ENCODE results near the gene GFRA1.

DNA sequence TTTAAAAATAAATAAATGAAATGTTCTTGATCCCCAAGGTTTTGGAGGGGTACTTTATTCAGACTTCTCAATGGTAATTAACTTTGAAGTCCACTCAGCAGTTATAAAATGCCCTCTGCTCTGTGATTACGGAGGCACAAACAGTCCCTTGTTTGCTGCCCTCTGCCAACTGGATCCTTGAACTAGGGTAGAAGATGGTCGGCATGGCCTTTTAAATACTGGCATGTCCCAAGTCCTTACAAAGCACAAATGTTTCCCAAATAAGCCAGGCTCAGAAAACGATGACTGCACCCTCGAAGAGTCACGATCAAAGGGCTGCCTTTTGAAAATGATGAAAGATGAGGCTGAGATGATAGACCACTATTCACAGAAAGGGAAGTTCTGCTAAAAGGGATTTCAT, 47.0 kb downstream of the GFRA1 start:
- TF ChIP-seq, protein P1, sequence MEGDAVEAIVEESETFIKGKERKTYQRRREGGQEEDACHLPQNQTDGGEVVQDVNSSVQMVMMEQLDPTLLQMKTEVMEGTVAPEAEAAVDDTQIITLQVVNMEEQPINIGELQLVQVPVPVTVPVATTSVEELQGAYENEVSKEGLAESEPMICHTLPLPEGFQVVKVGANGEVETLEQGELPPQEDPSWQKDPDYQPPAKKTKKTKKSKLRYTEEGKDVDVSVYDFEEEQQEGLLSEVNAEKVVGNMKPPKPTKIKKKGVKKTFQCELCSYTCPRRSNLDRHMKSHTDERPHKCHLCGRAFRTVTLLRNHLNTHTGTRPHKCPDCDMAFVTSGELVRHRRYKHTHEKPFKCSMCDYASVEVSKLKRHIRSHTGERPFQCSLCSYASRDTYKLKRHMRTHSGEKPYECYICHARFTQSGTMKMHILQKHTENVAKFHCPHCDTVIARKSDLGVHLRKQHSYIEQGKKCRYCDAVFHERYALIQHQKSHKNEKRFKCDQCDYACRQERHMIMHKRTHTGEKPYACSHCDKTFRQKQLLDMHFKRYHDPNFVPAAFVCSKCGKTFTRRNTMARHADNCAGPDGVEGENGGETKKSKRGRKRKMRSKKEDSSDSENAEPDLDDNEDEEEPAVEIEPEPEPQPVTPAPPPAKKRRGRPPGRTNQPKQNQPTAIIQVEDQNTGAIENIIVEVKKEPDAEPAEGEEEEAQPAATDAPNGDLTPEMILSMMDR (tag by site-specific recombination; IDR thresholded peaks at IDR 0.05) = no peak
- TF ChIP-seq, protein P2, sequence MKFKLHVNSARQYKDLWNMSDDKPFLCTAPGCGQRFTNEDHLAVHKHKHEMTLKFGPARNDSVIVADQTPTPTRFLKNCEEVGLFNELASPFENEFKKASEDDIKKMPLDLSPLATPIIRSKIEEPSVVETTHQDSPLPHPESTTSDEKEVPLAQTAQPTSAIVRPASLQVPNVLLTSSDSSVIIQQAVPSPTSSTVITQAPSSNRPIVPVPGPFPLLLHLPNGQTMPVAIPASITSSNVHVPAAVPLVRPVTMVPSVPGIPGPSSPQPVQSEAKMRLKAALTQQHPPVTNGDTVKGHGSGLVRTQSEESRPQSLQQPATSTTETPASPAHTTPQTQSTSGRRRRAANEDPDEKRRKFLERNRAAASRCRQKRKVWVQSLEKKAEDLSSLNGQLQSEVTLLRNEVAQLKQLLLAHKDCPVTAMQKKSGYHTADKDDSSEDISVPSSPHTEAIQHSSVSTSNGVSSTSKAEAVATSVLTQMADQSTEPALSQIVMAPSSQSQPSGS (tag by site-specific recombination; IDR thresholded peaks at IDR 0.05; ENCODE audit: low read depth) = no peak
- TF ChIP-seq, protein P3, sequence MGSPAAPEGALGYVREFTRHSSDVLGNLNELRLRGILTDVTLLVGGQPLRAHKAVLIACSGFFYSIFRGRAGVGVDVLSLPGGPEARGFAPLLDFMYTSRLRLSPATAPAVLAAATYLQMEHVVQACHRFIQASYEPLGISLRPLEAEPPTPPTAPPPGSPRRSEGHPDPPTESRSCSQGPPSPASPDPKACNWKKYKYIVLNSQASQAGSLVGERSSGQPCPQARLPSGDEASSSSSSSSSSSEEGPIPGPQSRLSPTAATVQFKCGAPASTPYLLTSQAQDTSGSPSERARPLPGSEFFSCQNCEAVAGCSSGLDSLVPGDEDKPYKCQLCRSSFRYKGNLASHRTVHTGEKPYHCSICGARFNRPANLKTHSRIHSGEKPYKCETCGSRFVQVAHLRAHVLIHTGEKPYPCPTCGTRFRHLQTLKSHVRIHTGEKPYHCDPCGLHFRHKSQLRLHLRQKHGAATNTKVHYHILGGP (tag by site-specific recombination; IDR thresholded peaks at IDR 0.05) = no peak
- TF ChIP-seq, protein P4, sequence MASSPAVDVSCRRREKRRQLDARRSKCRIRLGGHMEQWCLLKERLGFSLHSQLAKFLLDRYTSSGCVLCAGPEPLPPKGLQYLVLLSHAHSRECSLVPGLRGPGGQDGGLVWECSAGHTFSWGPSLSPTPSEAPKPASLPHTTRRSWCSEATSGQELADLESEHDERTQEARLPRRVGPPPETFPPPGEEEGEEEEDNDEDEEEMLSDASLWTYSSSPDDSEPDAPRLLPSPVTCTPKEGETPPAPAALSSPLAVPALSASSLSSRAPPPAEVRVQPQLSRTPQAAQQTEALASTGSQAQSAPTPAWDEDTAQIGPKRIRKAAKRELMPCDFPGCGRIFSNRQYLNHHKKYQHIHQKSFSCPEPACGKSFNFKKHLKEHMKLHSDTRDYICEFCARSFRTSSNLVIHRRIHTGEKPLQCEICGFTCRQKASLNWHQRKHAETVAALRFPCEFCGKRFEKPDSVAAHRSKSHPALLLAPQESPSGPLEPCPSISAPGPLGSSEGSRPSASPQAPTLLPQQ (tag by site-specific recombination; IDR thresholded peaks at IDR 0.05) = no peak
- TF ChIP-seq WT1 (tag by site-specific recombination; IDR thresholded peaks at IDR 0.05) (no peak), SP2 (tag by site-specific recombination; IDR thresholded peaks at IDR 0.05) (no peak), ZNF174 (tag by site-specific recombination; IDR thresholded peaks at IDR 0.05) (no peak), ZNF350 (tag by site-specific recombination; IDR thresholded peaks at IDR 0.05) (no peak)

Data from HEK293 (cell line).